ENCODE results near the gene ESR1. TPM values are rescaled to one million over a fixed set of nuclear protein-coding genes. Genes with fewer than 3 reads are reported as not detected.

ESR1 gene
- total and polyA plus RNA-seq, 2 donors (not counting 3 experiments of a cell fraction or from before 2014, with no cell fraction given): 0.01 TPM; not detected in 1

- peaks cover 0 to 4% of the 10 kb centered on the region in 2 experiments for H3K36me3 ChIP-seq (ENCODE audit: control insufficient read depth in 2 of 2, extremely low read depth in 1 of 2, insufficient read depth in 2 of 2, low read length in 2 of 2)
- intact Hi-C loops (cut with micrococcal nuclease): no loop called here
- ChIA-PET POLR2A (no interaction called here), CTCF (interaction anchor here (0.7 to 5.3 kb wide), 3 partner anchors 26 to 358 kb away, joined by 4 to 178 read pairs (median 12); no protein-coding TSS in a partner anchor)
- TF ChIP-seq MAX (IDR thresholded peaks at IDR 0.05; ENCODE audit: insufficient read depth, insufficient read length) (no peak), FOS (IDR thresholded peaks at IDR 0.05; ENCODE audit: borderline replicate concordance, insufficient read depth, low read length) (no peak), POLR2A (IDR thresholded peaks at IDR 0.05; ENCODE audit: low read depth, low read length) (no peak), EZH2 (IDR thresholded peaks at IDR 0.05; ENCODE audit: borderline replicate concordance, low read depth, low read length, severe bottlenecking) (no peak), MYC (IDR thresholded peaks at IDR 0.05; ENCODE audit: low read depth, low read length) (no peak), JUN (IDR thresholded peaks at IDR 0.05; ENCODE audit: borderline replicate concordance, insufficient read depth, insufficient read length, low read depth) (no peak), GATA2 (IDR thresholded peaks at IDR 0.05; ENCODE audit: insufficient read depth, insufficient read length, low read depth, low read length) (no peak), POLR2AphosphoS5 (IDR thresholded peaks at IDR 0.05; ENCODE audit: insufficient read depth, low read depth, low read length) (no peak)
- TF ChIP-seq, protein P1, sequence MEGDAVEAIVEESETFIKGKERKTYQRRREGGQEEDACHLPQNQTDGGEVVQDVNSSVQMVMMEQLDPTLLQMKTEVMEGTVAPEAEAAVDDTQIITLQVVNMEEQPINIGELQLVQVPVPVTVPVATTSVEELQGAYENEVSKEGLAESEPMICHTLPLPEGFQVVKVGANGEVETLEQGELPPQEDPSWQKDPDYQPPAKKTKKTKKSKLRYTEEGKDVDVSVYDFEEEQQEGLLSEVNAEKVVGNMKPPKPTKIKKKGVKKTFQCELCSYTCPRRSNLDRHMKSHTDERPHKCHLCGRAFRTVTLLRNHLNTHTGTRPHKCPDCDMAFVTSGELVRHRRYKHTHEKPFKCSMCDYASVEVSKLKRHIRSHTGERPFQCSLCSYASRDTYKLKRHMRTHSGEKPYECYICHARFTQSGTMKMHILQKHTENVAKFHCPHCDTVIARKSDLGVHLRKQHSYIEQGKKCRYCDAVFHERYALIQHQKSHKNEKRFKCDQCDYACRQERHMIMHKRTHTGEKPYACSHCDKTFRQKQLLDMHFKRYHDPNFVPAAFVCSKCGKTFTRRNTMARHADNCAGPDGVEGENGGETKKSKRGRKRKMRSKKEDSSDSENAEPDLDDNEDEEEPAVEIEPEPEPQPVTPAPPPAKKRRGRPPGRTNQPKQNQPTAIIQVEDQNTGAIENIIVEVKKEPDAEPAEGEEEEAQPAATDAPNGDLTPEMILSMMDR (IDR thresholded peaks at IDR 0.05; ENCODE audit: extremely low read depth in 1 of 2, insufficient read depth in 1 of 2, low read depth in 1 of 2, low read length in 2 of 2): no peak
- no peak for FAIRE-seq
- no peak for DNase-seq (ENCODE audit: low read depth, low spot score)
- no peaks in the 10 kb centered on the region for H3K79me2 ChIP-seq (ENCODE audit: control insufficient read depth, insufficient read depth, low read length)
- dilution Hi-C loops (cut with MboI; ENCODE audit: extremely low pct_ligation_motif_present, low sequenced_read_pairs): no loop called here
- H3K27ac ChIP-seq (ENCODE audit: insufficient read depth, low read depth, low read length): no peak overlapping the region
- H3K9me3 ChIP-seq (replicated peaks; ENCODE audit: control insufficient read depth, insufficient read depth, low read length): no peaks in the 10 kb centered on the region
- H3K9ac ChIP-seq (replicated peaks; ENCODE audit: extremely low read depth, insufficient read depth, low read length): no peak overlapping the region
- no peak overlapping the region for H3K4me3 ChIP-seq (replicated peaks in 1 of 3; ENCODE audit: insufficient read depth in 1 of 3, low read depth in 1 of 3, low read length in 3 of 3)
- no TSS peak for BruUV-seq (replicated peaks)
- no peaks in the 10 kb centered on the region for H3K27me3 ChIP-seq (ENCODE audit: control insufficient read depth in 2 of 2, insufficient read depth in 2 of 2, low read length in 2 of 2)
- H3K4me2 ChIP-seq (ENCODE audit: insufficient read depth, low read length): no peak overlapping the region
- H3K9me1 ChIP-seq (replicated peaks; ENCODE audit: control insufficient read depth, extremely low read depth, insufficient read depth, low read length): no peaks in the 10 kb centered on the region
- no peaks in the 10 kb centered on the region for H4K20me1 ChIP-seq (replicated peaks; ENCODE audit: control insufficient read depth, extremely low read depth, insufficient read depth, low read length)
- H2AFZ ChIP-seq (ENCODE audit: low read depth, low read length): no peak overlapping the region
- H3K4me1 ChIP-seq (ENCODE audit: control insufficient read depth, extremely low read depth, insufficient read depth, low read length): no peaks in the 10 kb centered on the region
These were observed 315.6 kb downstream of the ESR1 start for GRCh38 chr6:152123076-152123475.
